Panc1 (cell line): ENCODE measurements around the gene SOBP. TPM values are rescaled to one million over a fixed set of nuclear protein-coding genes. Genes with fewer than 3 reads are reported as not detected.

Experiments
- ATAC-seq: fragments of 200-7000 bp; cut with Tn5 transposase; 2 replicates; pipeline ENCODE4 v1.9.1; 2020; ENCODE audit warnings: mild to moderate bottlenecking, moderate library complexity
- BruUV-seq: library from RNA; stranded (reverse); fragments of 400-500 nt; replicated peaks from 2 replicates; lab custom pipeline; 2021; lab: Mats Ljungman, UMichigan
- CTCF ChIA-PET: fragments of 300-600 bp; sonication (Branson Sonifier 250); formaldehyde crosslinking; loops from one replicate; lab custom pipeline; 2022; ENCODE audit warnings: antibody characterized with exemption; lab: Charles Lee
- POLR2A ChIA-PET: fragments of 300-600 bp; sonication (Branson Sonifier 250); formaldehyde crosslinking; loops from one replicate; lab custom pipeline; 2022; ENCODE audit warnings: antibody characterized with exemption; lab: Charles Lee
- DNase-seq: peaks from one replicate; pipeline ENCODE4 v3.0.0-alpha.2; 2010; ENCODE audit warnings: low read depth, low spot score
- H3K27ac ChIP-seq: 2 replicates; pipeline ENCODE4 v1.5.1; 2011; ENCODE audit warnings: mild to moderate bottlenecking, low read length, inconsistent platforms
- H3K27me3 ChIP-seq: fragments of 200-500 bp; sonication (Bioruptor generic); 2 replicates; pipeline ENCODE4 v1.6.0; 2014; ENCODE audit warnings: low read length, inconsistent platforms; ENCODE audit not compliant: control insufficient read depth, insufficient read depth
- H3K36me3 ChIP-seq: fragments of 200-500 bp; sonication (Bioruptor generic); 2 replicates; pipeline ENCODE4 v1.5.1; 2014; ENCODE audit warnings: inconsistent platforms, mild to moderate bottlenecking, low read length, moderate library complexity; ENCODE audit not compliant: control insufficient read depth, insufficient read depth
- H3K4me1 ChIP-seq: 2 replicates; pipeline ENCODE4 v1.5.1; 2011; ENCODE audit warnings: inconsistent platforms, mild to moderate bottlenecking, low read length, moderate library complexity; ENCODE audit not compliant: control insufficient read depth, insufficient read depth
- H3K4me3 ChIP-seq, 2 experiments: 2 replicates each; pipeline ENCODE4 v1.5.1; 2011 to 2012; ENCODE audit warnings: low read depth in 2 of 2, low read length in 2 of 2, mild to moderate bottlenecking in 2 of 2, inconsistent platforms in 1 of 2, moderate library complexity in 1 of 2
- H3K9me3 ChIP-seq: fragments of 200-500 bp; sonication (Bioruptor generic); 2 replicates; pipeline ENCODE4 v1.5.1; 2014; ENCODE audit warnings: low read depth, mild to moderate bottlenecking, inconsistent platforms, low read length, moderate library complexity; ENCODE audit not compliant: control insufficient read depth, insufficient read depth
- POLR2AphosphoS5 ChIP-seq: IDR thresholded peaks from 2 replicates; pipeline ENCODE4 v1.6.1; 2012; ENCODE audit warnings: mild to moderate bottlenecking, low read depth, low read length, moderate library complexity
- REST ChIP-seq, 2 experiments: IDR thresholded peaks; 2 replicates each; pipeline ENCODE4 v1.6.1; 2011 to 2012; ENCODE audit warnings: low read depth in 2 of 2, control low read depth in 1 of 2, low read length in 1 of 2, mild to moderate bottlenecking in 1 of 2, moderate library complexity in 1 of 2; ENCODE audit not compliant: insufficient read depth in 1 of 2
- SIN3A ChIP-seq: IDR thresholded peaks from 2 replicates; pipeline ENCODE4 v1.6.1; 2012; ENCODE audit warnings: low read depth, mild to moderate bottlenecking, low read length, moderate library complexity, borderline replicate concordance; ENCODE audit not compliant: insufficient read depth
- TCF7L2 ChIP-seq: IDR thresholded peaks from 2 replicates; pipeline ENCODE4 v1.6.1; 2011; ENCODE audit warnings: mild to moderate bottlenecking, low read depth, low read length, inconsistent platforms
- in situ Hi-C: cut with HindIII; loops from 2 replicates; pipeline ENCODE4 v1.10.0; 2016; ENCODE audit warnings: low sequenced_read_pairs, low pct_unique_long_range_greater_than_20kb
- intact Hi-C: fragments of 100-400 bp; cut with micrococcal nuclease; formaldehyde crosslinking; loops from one replicate; pipeline ENCODE4 v1.10.0; 2022; ENCODE audit not compliant: unreplicated experiment
- total RNA-seq: library from RNA; stranded (reverse); gene quantifications from one replicate; pipeline ENCODE4 v1.2.1, GENCODE V29; 2021; ENCODE audit not compliant: unreplicated experiment
- TF ChIP-seq, protein P1 (sequence below): fragments of 450-650 bp; IDR thresholded peaks from 2 replicates; pipeline ENCODE4 v1.5.1; 2017; ENCODE audit warnings: mild to moderate bottlenecking

The SOBP gene
- total RNA-seq, 1 experiment from 2014 or later = 9.0 TPM

DNA sequence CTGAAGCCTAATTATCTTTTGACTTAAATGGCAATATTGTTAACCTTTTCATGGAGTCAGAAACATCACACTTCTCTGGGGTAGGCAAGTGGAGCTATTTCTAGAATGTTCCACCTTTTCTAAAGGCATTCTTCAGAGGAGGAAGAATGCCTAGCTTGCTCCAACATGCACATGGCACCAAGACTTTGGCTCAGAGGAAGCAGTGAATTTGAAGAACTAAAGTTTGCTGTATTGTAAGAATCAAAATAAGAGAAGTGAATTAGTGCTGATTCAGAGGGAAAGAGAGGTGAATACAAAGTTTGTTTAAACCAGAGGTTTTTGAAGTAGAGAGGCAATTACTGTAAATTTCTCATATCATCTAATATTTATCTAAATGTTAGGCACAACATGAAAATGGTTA, 92.2 kb downstream of the SOBP start:
- BruUV-seq = no TSS peak
- Histone ChIP-seq H3K9me3 (no peaks in the 10 kb centered on the region), H3K27me3 (no peaks in the 10 kb centered on the region; the same call in 1 of the 2 replicates), H3K27ac (no peak overlapping the region), H3K4me3 (no peak overlapping the region), H3K4me1 (no peaks in the 10 kb centered on the region; the same call in 1 of the 2 replicates), H3K36me3 (no peaks in the 10 kb centered on the region)
- intact Hi-C loops (no loop called here), in situ Hi-C loops (no loop called here)
- DNase-seq = no peak
- no peak for TF ChIP-seq POLR2AphosphoS5
- TF ChIP-seq, protein P1, sequence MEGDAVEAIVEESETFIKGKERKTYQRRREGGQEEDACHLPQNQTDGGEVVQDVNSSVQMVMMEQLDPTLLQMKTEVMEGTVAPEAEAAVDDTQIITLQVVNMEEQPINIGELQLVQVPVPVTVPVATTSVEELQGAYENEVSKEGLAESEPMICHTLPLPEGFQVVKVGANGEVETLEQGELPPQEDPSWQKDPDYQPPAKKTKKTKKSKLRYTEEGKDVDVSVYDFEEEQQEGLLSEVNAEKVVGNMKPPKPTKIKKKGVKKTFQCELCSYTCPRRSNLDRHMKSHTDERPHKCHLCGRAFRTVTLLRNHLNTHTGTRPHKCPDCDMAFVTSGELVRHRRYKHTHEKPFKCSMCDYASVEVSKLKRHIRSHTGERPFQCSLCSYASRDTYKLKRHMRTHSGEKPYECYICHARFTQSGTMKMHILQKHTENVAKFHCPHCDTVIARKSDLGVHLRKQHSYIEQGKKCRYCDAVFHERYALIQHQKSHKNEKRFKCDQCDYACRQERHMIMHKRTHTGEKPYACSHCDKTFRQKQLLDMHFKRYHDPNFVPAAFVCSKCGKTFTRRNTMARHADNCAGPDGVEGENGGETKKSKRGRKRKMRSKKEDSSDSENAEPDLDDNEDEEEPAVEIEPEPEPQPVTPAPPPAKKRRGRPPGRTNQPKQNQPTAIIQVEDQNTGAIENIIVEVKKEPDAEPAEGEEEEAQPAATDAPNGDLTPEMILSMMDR = no peak
- no peak for TF ChIP-seq REST (IDR thresholded peaks at IDR 0.05; ENCODE audit: insufficient read depth in 1 of 2, low read depth in 2 of 2, low read length in 1 of 2)
- TF ChIP-seq SIN3A = no peak
- TF ChIP-seq TCF7L2 = no peak
- ChIA-PET POLR2A (no interaction called here), CTCF (interaction anchor here (0.6 kb wide), 1 partner anchor 28 kb away, joined by 5 read pairs; no protein-coding TSS in a partner anchor)
- no peak for ATAC-seq

DNA sequence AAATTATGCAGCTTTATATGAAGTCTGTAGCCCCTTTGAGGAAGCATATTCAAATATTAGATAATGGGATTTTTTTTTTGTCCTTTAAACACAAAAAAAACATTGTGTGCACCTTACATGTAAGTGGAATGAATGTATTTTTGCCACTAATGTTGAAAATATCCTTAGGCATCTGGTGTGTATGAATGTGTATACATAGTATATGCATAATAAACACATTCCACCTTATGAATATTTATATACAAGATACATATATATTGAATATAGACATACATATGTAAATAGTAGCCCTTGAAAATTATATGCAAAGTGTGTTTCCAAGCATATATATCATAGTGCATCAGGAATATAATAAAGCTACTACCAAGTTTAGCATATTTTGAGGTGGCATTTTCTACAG, 94.8 kb downstream of the SOBP start:
- CTCF ChIA-PET = no interaction called here
- Histone ChIP-seq H3K27ac (no peak overlapping the region), H3K4me1 (no peaks in the 10 kb centered on the region; the same call in 1 of the 2 replicates), H3K27me3 (no peaks in the 10 kb centered on the region; the same call in 1 of the 2 replicates), H3K9me3 (no peaks in the 10 kb centered on the region), H3K4me3 (no peak overlapping the region), H3K36me3 (no peaks in the 10 kb centered on the region)
- BruUV-seq = no TSS peak
- ATAC-seq = no peak
- POLR2A ChIA-PET = no interaction called here
- intact Hi-C loops = no loop called here
- no peak for TF ChIP-seq REST (IDR thresholded peaks at IDR 0.05; ENCODE audit: insufficient read depth in 1 of 2, low read depth in 2 of 2, low read length in 1 of 2)
- no peak for TF ChIP-seq POLR2AphosphoS5
- no peak for TF ChIP-seq TCF7L2
- TF ChIP-seq SIN3A = no peak
- TF ChIP-seq, protein P1 = no peak
- in situ Hi-C loops = no loop called here
- DNase-seq = no peak
